HK-2 (cell line): ENCODE results near the gene ZNF774.
"Not testable (repeated sequence)": the region's sequence is repeated elsewhere in the genome, so short reads cannot be mapped to it uniquely, and the experiment has no call there.

ENCODE experiments used
- DNase-seq: peaks from one replicate; pipeline ENCODE4 v3.0.0-alpha.2; 2018; ENCODE audit not compliant: unreplicated experiment

ZNF774 gene

DNA sequence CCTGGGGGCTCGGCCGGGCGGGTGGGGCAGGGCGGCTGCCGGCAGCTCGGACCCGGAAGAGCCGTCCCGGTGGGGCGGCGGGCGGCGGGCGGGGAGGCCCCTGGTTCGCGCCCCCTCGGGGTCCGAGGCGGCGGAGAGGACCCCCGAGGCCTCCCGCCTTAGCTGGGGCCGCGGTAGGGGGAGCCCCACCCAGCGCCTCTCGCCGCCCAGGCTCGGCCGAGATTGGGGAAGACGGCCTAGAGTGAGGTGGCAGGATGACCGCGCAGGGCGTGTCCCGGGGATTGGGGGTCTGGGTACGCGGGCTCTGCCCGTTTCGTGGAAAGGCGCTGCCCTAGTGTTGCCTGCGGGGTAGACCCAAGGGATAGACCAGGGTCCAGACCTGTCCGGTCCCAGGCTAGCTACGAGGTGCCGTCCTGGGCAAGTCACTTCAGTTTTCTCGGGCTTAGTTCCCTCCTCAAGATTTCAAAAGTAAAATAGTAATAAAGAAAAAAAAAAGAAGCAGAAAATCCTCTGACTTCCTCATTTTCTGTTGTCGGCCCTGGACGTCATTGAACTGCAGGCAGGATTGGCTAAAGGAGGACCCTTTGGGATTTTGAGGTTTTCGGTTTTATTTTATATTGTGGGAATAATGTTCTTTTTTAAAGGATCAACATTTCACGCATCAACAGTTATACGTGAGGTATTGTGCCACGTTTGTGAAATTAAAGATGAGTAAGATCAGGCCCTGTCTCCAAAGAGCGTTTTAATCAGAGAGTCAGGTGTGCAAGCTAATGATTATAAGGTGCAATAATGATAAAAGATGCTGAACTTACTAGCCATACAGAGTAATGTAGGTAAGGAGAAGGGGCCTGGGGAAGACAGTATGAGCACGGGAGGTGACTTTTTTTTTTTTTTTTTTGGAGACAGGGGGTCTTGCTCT lies 36.6 kb downstream of the ZNF774 start:
- peak; percentile 55 for DNase-seq

DNA sequence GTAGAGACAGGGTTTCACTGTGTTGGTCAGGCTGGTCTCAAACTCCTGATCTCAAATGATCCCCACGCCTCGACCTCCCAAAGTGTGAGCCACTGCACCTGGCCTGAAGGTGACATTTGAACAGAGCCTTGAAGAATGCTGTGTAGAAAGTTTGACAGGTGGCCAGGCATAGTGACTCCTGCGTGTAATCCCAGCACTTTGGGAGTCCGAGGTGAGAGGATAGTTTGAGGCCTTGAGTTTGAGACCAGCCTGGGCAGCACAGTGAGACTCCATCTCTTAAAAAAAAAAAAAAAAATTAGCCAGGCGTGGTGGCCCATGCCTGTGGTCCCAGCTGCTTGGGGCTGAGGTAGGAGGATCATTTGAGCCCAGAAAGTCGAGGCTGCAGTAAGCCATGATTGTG lies 37.4 kb downstream of the ZNF774 start:
- no peak for DNase-seq

DNA sequence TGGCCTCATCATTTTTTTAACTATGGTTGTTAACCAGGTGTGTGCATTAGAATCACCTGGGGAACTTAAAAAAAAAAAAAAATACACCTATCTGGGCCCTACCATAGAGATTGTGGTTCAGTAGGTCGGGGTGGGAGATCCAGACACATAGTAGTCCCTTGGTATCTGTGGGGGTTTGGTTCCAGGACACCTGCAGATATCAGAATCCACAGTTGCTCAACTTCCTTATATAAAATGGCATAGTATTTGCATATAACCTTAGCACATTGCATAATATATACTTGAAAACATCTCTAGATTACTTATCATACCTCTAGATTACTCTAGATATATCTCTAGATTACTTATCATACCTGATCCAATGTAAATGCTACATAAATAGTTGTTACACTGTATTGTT lies 41.0 kb downstream of the ZNF774 start:
- no peak for DNase-seq

DNA sequence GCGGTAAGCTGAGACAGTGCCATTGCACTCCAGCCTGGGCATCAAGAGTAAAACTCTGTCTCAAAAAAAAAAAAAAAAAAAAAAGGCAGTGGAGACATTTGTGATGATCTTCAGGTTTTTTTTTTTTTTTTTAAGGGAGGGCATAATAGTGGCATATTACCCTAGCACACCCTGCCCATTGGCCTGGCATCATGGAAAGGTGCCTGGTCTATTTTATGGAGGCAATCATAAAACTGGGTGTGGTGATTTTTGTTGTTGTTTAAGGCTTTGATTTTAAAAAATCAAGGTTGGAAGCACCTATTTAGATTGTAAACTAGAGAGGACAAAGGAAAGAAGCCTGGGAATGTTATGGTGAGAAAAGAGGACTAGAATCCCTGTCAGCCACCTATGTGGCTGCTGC lies 42.0 kb downstream of the ZNF774 start:
- no peak for DNase-seq

DNA sequence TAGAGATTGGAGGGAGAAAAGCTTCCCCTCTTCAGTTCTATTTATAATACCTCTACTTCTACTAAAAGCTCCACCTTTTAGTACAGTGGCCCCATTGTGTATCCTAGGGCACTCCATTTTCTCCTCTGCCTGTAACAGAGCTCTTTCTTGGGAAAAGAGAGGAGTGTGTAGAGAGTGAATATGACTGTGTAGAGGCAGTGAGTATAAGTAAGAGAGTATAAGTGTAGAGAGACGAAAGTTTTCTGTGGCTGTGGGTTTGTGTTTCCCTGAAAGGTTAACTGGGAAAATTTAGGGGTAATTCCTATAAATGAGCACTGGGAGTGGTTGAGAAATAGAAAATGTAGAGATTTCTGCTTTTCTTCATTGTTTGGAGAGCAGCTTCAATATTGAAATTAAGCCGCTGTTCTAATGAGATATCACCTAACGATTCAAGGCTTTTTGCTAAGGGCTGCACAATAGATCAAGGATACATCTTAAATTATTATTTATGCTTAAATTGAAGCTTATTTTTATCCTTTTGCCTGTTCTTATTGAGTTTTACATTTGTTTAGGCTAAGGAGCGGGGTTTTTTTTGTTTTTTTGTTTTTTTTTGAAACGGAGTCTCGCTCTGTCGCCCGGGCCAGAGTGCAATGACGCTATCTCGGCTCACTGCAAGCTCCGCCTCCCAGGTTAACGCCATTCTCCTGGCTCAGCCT lies 42.8 kb downstream of the ZNF774 start:
- DNase-seq: no peak

DNA sequence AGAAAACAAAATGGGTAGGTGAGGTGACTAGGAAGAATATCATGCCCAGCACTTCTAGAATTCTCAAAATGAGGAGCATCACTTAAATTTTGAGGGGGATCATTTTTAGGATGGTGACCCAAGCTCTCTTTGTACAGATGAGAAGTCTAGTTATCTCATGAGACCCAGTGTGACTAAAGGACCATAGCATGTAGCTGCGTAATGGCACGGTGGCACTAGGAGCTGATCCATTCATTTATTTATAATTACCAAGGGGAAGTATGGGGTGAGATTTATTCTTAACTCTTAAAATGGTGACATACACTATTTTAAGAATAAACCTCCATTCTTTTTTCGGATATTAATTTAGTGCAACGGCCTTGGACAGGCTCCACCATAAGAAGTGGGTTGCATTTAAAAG lies 44.2 kb downstream of the ZNF774 start:
- no peak for DNase-seq

DNA sequence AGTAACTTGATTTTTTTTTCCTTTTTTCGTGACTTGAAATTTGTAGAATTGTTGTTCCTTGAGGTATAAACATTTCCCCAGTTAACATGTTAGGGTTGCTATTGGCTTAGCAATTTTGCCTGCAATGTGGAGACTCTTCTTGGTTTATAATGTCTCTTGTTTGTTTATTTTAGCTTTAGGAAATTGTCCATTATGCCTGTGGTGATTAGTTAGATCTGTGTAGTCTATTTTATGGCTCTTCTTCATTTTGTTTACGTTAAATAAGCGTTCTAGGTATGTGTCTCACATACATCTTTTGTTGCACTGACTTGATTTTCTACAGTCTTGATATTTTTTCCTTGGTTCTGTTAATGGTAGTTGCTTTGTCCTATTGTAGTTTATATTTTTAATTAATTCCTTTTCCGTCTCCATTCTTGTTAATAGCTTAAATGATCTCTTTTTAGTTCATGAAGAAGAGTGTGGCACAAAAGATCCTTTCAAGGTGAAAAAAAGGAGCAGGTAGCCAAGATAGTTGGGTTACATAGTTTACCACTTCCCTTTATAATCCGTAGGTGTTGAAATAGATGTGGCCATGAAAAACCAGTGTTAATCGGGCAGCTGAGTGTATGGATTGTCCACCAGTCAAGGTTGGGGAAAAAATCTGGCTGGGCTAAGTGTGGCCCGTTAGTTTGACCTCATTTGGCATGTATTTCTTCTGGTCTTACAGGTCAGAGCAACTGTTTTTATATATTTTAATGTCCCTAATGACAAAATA lies 48.1 kb downstream of the ZNF774 start:
- DNase-seq: no peak

DNA sequence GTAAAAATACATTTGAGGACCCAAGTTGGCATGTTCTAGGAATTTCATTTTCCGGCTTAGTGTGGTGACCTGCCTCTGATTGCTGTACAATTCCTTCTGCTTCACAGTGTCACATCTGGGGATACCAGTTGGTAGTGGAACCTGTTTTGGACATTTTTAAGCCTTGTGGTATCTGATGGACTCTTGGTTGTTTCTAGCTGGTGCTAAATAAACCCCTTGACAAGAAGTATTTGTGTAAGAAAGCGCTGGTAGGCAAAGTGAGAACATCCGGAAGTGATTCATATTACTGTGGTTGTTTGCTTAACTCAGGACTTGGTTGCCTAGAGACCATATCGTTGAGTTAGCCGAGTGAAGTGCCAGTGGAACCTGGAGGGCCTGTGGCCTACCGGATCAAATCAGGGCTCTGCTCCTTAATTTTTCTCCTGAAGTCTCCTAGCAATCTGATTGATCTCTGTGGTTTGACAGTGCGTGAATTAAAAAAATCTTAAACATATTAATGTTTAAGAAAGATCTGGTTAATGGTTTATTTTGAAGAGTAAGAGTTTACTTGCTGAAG lies 48.8 kb downstream of the ZNF774 start:
- DNase-seq: peak; percentile 41

DNA sequence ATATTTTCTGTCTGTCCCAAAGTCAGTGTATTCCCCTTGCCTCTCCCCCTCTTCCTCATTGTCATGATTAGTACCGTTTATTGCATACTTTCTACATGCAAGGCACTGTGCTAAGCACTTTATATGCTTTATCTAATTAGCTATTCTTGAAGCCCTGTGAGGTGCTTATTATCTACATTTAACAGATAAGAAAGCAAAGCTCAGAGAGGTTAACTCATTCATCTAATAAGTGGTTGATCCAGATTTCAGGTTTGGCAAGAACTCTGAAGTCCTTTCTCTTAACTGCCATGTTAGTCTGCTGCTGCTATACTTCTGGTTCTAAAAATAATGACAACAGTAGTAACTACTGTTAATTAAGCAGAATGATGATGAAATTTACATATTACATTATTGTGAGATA lies 49.4 kb downstream of the ZNF774 start:
- no peak for DNase-seq

DNA sequence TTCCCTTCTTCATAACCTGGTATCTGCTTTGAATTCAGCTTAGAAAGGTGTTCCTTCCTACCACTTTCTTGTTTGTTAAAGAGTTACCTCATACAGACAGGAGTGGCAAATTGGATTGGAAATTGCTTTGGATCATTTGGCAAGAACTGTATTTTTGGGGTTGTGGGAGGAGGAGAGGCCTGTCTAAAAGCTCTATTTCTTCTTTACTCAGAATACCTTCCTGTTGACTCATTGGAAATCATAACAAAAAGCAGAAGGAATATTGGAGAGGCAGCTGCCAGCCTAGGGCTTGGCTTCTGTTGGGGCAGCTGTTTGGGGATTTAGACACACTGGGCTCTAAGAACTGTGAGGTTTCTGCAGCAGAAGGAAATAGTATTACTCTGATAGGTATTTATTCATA lies 50.1 kb downstream of the ZNF774 start:
- no peak for DNase-seq

DNA sequence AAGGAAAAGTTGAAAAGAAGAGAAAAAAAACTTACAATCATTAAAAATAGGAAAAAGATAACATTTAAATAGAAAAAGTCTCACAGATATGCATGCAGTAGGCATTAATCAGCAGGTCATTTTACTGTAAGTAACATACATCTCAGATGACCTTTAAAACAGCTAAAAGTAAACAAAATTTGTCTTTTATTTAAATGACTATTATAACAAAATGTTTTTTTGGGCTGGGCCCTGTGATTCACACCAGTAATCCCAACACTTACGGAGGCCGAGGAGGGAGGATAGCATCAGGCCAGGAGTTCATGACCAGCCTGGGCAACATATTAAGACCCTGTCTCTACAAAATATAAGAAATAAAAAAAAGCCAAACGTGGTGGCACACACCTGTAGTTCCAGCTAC lies 50.7 kb downstream of the ZNF774 start:
- no peak for DNase-seq

DNA sequence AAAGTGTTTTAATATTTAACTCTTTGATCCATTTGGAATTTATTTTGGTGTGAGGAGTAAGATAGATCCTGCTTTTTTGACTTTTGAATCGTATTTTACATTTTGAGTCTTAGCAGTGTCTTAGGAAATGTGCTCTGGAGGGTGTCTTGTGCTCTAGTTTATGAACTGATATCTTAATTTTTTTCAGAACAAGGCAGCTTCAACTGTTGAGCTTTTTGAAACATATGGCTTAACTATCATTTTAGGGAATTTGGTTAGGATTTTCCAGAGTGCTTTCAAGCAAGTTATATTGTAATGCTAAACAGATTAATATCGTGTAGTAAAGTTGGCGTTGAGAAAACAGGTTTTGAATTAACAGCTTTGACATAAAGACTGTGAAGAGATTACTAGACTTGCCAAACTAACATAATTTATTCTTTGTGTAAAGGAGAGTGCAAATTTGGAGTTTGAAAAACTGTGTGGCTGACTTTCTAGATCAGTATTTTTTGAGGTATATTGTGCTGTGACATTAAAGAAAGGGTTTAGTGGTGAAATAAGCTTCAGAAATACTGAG lies 53.0 kb downstream of the ZNF774 start:
- no peak for DNase-seq

DNA sequence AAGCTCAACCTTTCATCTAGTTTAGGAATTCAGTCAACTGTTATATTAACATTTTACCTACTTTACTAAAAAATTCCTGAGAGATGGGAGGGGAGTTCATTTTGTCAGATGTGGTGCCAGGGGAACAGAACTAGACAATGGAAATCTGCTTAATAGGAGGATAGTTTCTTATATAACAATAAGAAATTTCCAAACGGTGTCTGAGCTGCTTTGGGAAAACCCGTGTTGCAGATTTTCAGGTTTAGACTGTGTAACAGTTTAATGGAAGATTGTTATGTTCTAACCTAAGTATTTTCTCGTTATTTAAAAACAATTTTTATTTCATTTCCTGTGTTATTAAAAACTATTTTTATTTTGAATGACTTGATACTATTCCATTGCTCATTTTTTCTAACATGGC lies 55.3 kb downstream of the ZNF774 start:
- no peak for DNase-seq

DNA sequence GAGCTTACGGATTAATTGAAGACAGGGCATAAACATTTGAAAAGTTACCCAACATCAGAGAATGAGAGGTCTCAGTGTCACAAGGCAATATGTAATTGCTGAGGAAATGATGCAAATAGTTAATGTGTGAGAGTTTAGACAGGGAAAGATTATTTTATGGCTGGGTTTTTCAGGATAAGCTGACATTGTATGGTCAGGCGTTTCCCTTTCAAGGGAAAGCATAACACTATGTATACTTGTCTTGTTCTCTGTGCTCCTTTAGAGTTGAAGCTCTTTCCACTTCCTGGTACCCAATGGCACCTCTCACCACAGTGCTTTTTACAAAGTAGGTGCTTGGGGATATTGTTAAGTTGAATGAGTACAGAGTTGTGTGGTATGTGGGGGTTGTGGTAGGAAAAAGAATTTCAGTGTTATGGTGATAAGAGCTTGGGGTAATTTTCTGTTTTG lies 55.8 kb downstream of the ZNF774 start:
- DNase-seq: no peak

DNA sequence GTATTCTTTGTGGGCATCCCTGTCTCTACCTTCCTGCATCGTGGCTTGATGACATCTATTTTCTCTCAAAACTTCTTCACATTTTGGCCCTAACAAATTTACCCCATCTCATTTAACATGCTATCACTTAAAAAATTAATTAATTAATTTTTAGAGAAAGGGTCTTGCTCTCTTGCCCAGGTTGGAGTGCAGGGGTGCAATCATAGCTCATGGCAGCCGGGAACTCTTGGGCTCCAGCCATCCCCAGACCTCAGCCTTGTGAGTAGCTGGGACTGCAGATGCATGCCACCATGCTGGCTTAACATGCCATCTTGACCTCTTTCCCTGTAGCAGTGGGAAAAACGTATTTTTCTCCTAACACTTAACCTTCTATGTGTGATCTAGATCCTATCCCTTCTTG lies 56.6 kb downstream of the ZNF774 start:
- DNase-seq: no peak

DNA sequence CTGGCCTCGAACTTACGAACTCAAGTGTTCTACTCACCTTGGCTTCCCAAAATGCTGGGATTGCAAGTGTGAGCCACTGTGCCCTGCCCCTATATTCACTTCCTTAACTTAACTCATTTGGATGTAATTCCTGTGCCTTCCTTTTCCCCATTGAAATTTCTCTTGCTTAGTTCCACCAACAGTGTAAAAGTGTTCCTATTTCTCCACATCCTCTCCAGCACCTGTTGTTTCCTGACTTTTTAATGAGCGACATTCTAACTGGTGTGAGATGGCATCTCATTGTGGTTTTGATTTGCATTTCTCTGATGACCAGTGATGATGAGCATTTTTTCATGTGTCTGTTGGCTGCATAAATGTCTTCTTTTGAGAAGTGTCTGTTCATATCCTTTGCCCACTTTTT lies 57.5 kb downstream of the ZNF774 start:
- not testable (repeated sequence) for DNase-seq

DNA sequence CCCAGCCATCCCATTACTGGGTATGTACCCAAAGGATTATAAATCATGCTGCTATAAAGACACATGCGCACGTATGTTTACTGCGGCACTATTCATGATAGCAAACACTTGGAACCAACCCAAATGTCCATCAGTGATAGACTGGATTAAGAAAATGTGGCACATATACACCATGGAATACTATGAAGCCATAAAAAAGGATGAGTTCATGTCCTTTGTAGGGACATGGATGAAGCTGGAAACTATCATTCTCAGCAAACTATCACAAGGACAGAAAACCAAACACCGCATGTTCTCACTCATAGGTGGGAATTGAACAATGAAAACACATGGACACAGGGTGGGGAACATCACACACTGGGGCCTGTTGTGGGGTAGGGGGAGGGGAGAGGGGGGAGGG lies 58.2 kb downstream of the ZNF774 start:
- not testable (repeated sequence) for DNase-seq

DNA sequence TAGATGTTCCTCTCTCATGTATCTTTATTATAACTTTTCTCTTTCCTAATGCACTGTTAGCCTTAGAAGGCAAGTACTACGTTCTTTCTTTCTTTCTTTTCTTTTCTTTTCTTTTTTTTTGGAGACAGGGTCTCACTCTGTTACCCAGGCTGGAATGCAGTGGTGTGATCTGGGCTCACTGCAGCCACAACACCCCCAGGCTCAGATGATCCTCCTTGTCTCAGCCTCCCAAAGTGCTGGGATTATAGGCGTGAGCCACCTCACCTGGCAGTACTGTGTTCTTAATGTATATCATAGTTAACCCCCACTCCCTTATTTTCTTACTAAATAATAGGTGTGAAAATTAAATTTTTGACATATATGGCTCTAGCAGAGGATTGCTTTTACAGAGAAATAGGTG lies 59.1 kb downstream of the ZNF774 start:
- no peak for DNase-seq
